Peyer's patch (tissue), 4 donors: ENCODE data around the gene COG6. TPM values are rescaled to one million over a fixed set of nuclear protein-coding genes. Genes with fewer than 3 reads are reported as not detected.

Source experiments
- DNase-seq, 3 donors: peaks; one replicate each; pipeline ENCODE4 v3.0.0-alpha.2; 2017 to 2019
- H3K27ac ChIP-seq, 4 donors: fragments of 200-600 bp; sonication (generic); one replicate each; pipeline ENCODE4 v1.5.1; 2016 to 2019
- H3K27me3 ChIP-seq, 2 donors: fragments of 200-600 bp; sonication (generic); one replicate each; pipeline ENCODE4 v1.5.1; 2019
- H3K36me3 ChIP-seq, 3 donors: fragments of 200-600 bp; sonication (generic); one replicate each; pipeline ENCODE4 v1.5.1; 2016 to 2019
- H3K4me1 ChIP-seq, 4 donors: fragments of 200-600 bp; sonication (generic); one replicate each; pipeline ENCODE4 v1.5.1; 2016 to 2019
- H3K4me3 ChIP-seq, 4 donors: fragments of 200-600 bp; sonication (generic); 1 replicate in 3 of 4; 2 replicates in 1 of 4; pipeline ENCODE4 v1.5.1; 2016 to 2019; ENCODE audit warnings: mild to moderate bottlenecking in 1 of 4
- H3K9me3 ChIP-seq, 4 donors: fragments of 200-600 bp; sonication (generic); one replicate each; pipeline ENCODE4 v1.5.1; 2016 to 2019; ENCODE audit warnings: mild to moderate bottlenecking in 1 of 4
- CTCF ChIP-seq, 6 experiments: fragments of 450-650 bp in 4 of 6; fragments of 200-600 bp in 2 of 6; sonication (generic) in 1 of 6; IDR thresholded peaks; one replicate each; pipeline ENCODE4 v1.5.1; 2017 to 2019; ENCODE audit warnings: antibody characterized with exemption in 6 of 6, mild to moderate bottlenecking in 3 of 6, moderate library complexity in 1 of 6
- POLR2A ChIP-seq, 2 donors: fragments of 450-650 bp; IDR thresholded peaks; one replicate each; pipeline ENCODE4 v1.5.1; 2017; ENCODE audit warnings: antibody characterized with exemption in 2 of 2, mild to moderate bottlenecking in 2 of 2, moderate library complexity in 2 of 2
- total RNA-seq, 4 donors: library from RNA; depleted of rRNA; stranded (reverse); fragments of >200 nt; gene quantifications; one replicate each; pipeline ENCODE4 v1.1.0, GENCODE V29; 2016

COG6 gene
- total RNA-seq, 4 donors from 2014 or later = 11.1 to 61.9 (median 21.5) TPM

GRCh38 chr13:39734952-39735351 lies 79.5 kb downstream of the COG6 start:
- Histone ChIP-seq H3K4me1 (no peaks in the 10 kb centered on the region), H3K9me3 (peaks cover 0 to 1% (median 0%) of the 10 kb centered on the region in 4 donors), H3K27me3 (no peaks in the 10 kb centered on the region), H3K27ac (no peak overlapping the region), H3K36me3 (peaks cover 0 to 31% (median 0%) of the 10 kb centered on the region in 3 donors), H3K4me3 (no peak overlapping the region)
- no peak for DNase-seq
- TF ChIP-seq POLR2A (IDR thresholded peaks at IDR 0.05) (no peak), CTCF (IDR thresholded peaks at IDR 0.05) (no peak)

GRCh38 chr13:39737047-39737446 lies 81.6 kb downstream of the COG6 start:
- TF ChIP-seq POLR2A (IDR thresholded peaks at IDR 0.05) = no peak
- TF ChIP-seq CTCF (IDR thresholded peaks at IDR 0.05) = no peak
- H3K4me3 ChIP-seq = no peak overlapping the region
- no peaks in the 10 kb centered on the region for H3K27me3 ChIP-seq
- H3K9me3 ChIP-seq = peaks cover 0 to 3% (median 0%) of the 10 kb centered on the region in 4 donors
- peaks cover 0 to 29% (median 0%) of the 10 kb centered on the region in 3 donors for H3K36me3 ChIP-seq
- no peak for DNase-seq
- H3K27ac ChIP-seq = no peak overlapping the region
- no peaks in the 10 kb centered on the region for H3K4me1 ChIP-seq

GRCh38 chr13:39740761-39741160 lies 85.3 kb downstream of the COG6 start:
- Histone ChIP-seq H3K4me3 (no peak overlapping the region), H3K27me3 (no peaks in the 10 kb centered on the region), H3K27ac (no peak overlapping the region), H3K36me3 (peaks cover 0 to 14% (median 0%) of the 10 kb centered on the region in 3 donors), H3K9me3 (peaks cover 0 to 3% (median 0%) of the 10 kb centered on the region in 4 donors), H3K4me1 (no peaks in the 10 kb centered on the region)
- no peak for DNase-seq
- no peak for TF ChIP-seq CTCF (IDR thresholded peaks at IDR 0.05)
- no peak for TF ChIP-seq POLR2A (IDR thresholded peaks at IDR 0.05)

- peaks cover 0 to 12% (median 0%) of the 10 kb centered on the region in 3 donors for H3K36me3 ChIP-seq
- no peak overlapping the region for H3K27ac ChIP-seq
- H3K4me3 ChIP-seq = no peak overlapping the region
- TF ChIP-seq POLR2A (IDR thresholded peaks at IDR 0.05) (no peak), CTCF (IDR thresholded peaks at IDR 0.05) (no peak)
- H3K27me3 ChIP-seq = no peaks in the 10 kb centered on the region
- H3K4me1 ChIP-seq = no peaks in the 10 kb centered on the region
- no peak for DNase-seq
- no peaks in the 10 kb centered on the region for H3K9me3 ChIP-seq
These were observed 93.5 kb downstream of the COG6 start for GRCh38 chr13:39748961-39749360.

DNA sequence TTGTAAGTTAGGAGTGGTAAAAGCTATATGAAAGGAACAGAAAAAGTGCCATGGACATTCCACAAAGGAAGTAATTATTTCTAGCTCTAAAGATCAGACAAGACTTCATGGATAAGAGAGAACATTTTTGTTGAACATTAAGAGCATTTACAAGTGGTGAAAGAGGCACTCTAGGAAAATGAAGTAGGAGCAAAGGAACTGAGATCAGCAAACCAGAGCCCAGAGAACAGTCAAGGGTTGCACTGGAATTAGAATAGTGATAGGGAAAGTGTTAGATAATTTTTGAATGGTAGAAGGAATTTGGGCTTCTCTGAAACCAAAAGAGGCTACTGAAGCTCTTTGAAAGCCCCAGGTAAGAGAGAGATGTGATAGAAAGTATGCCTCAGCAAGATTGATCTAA lies 94.1 kb downstream of the COG6 start:
- no peaks in the 10 kb centered on the region for H3K9me3 ChIP-seq
- no peak for TF ChIP-seq CTCF (IDR thresholded peaks at IDR 0.05)
- no peak for TF ChIP-seq POLR2A (IDR thresholded peaks at IDR 0.05)
- no peaks in the 10 kb centered on the region for H3K27me3 ChIP-seq
- peaks cover 0 to 12% (median 0%) of the 10 kb centered on the region in 3 donors for H3K36me3 ChIP-seq
- no peak overlapping the region for H3K27ac ChIP-seq
- no peak overlapping the region for H3K4me3 ChIP-seq
- no peak for DNase-seq
- no peaks in the 10 kb centered on the region for H3K4me1 ChIP-seq

DNA sequence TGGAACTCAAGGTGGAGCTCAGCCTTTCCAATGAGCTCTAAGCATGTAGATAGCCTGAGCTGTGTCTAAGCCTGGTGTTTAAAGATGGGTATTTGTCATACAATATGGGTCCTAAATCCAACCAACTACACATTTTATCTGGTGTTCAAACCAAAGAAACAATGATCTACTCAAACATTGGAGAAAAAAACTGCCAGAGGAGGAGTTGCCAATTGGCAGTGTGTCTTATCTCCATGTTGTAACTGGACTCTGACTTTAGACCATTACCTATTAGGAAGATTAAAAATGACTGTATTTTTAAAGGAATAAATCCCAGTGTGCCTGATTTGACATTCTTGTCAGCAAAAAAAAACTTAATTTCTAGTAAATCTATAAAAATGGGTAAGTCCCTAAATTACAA lies 96.3 kb downstream of the COG6 start:
- no peak overlapping the region for H3K4me3 ChIP-seq
- peaks cover 0 to 12% (median 0%) of the 10 kb centered on the region in 3 donors for H3K36me3 ChIP-seq
- H3K27me3 ChIP-seq = no peaks in the 10 kb centered on the region
- H3K9me3 ChIP-seq = no peaks in the 10 kb centered on the region
- DNase-seq = no peak
- no peaks in the 10 kb centered on the region for H3K4me1 ChIP-seq
- no peak overlapping the region for H3K27ac ChIP-seq
- TF ChIP-seq POLR2A (IDR thresholded peaks at IDR 0.05) = no peak
- TF ChIP-seq CTCF (IDR thresholded peaks at IDR 0.05) = no peak
